H1 (cell line): ENCODE data around the gene HABP4. TPM values are rescaled to one million over a fixed set of nuclear protein-coding genes. Genes with fewer than 3 reads are reported as not detected.
A peak's percentile ranks its signal among the peaks of the same experiment; 100 is the strongest.

Experiments
- CTCF ChIA-PET: fragments of 300-600 bp; sonication (Branson Sonifier 250); formaldehyde crosslinking; loops from one replicate; lab custom pipeline; 2021; ENCODE audit not compliant: partially characterized antibody; lab: Charles Lee
- POLR2A ChIA-PET: fragments of 300-600 bp; sonication (Branson Sonifier 250); formaldehyde crosslinking; loops from one replicate; lab custom pipeline; 2021; ENCODE audit warnings: inconsistent platforms; ENCODE audit not compliant: partially characterized antibody; lab: Charles Lee
- DNase-seq, 2 experiments: peaks; one replicate each; pipeline versions ENCODE4 v3.0.0 to v3.0.0-alpha.2; 2010 to 2022; ENCODE audit warnings: low spot score in 2 of 2, low read depth in 1 of 2, mixed read lengths in 1 of 2
- FAIRE-seq: peaks from 2 replicates; lab custom pipeline; 2011; peaks lifted over from hg19 to GRCh38; lab: Jason Lieb, UNC
- H2AFZ ChIP-seq: 2 replicates; pipeline ENCODE4 v1.8.1; 2012; ENCODE audit warnings: low read length, inconsistent platforms
- H2AK5ac ChIP-seq: 2 replicates; pipeline ENCODE4 v1.6.1; 2013; ENCODE audit warnings: low read depth, low read length
- H2BK120ac ChIP-seq: replicated peaks from 2 replicates; pipeline ENCODE3; 2013; ENCODE audit warnings: low read depth, low read length, inconsistent platforms
- H2BK12ac ChIP-seq: 2 replicates; pipeline ENCODE4 v1.6.1; 2013; ENCODE audit warnings: low read depth, low read length
- H2BK15ac ChIP-seq: 2 replicates; pipeline ENCODE4 v1.6.1; 2013; ENCODE audit warnings: low read length
- H2BK20ac ChIP-seq: 2 replicates; pipeline ENCODE4 v1.6.1; 2013; ENCODE audit warnings: low read length
- H2BK5ac ChIP-seq: 2 replicates; pipeline ENCODE4 v1.6.1; 2013; ENCODE audit warnings: low read depth, low read length
- H3K14ac ChIP-seq: 2 replicates; pipeline ENCODE4 v1.6.1; 2013; ENCODE audit warnings: inconsistent platforms; ENCODE audit not compliant: insufficient read length
- H3K18ac ChIP-seq: 2 replicates; pipeline ENCODE4 v1.6.1; 2013; ENCODE audit warnings: low read length; ENCODE audit errors: extremely low read depth
- H3K23ac ChIP-seq: 2 replicates; pipeline ENCODE4 v1.6.1; 2013; ENCODE audit warnings: inconsistent platforms; ENCODE audit not compliant: insufficient read length
- H3K23me2 ChIP-seq: 2 replicates; pipeline ENCODE4 v1.6.1; 2013; ENCODE audit warnings: low read depth, low read length
- H3K27ac ChIP-seq: 2 replicates; pipeline ENCODE4 v1.6.1; 2011; ENCODE audit warnings: low read depth, low read length, inconsistent platforms
- H3K27me3 ChIP-seq, 4 experiments: replicated peaks in 1 of 4; 1 replicate in 1 of 4; 2 replicates in 3 of 4; pipeline versions ENCODE4 v1.6.1 to v1.8.1; 2011 to 2013; ENCODE audit warnings: low read length in 3 of 4, mild to moderate bottlenecking in 3 of 4, inconsistent platforms in 2 of 4, mixed read lengths in 2 of 4, moderate library complexity in 1 of 4; ENCODE audit not compliant: control insufficient read depth in 3 of 4, insufficient read depth in 3 of 4; ENCODE audit errors: extremely low read depth in 1 of 4
- H3K36me3 ChIP-seq, 4 experiments: 2 replicates each; pipeline versions ENCODE4 v1.6.1 to v1.8.1; 2011 to 2013; ENCODE audit warnings: mild to moderate bottlenecking in 4 of 4, low read length in 3 of 4, moderate library complexity in 2 of 4, control low read depth in 1 of 4, inconsistent platforms in 1 of 4; ENCODE audit not compliant: insufficient read depth in 4 of 4, control insufficient read depth in 2 of 4
- H3K4ac ChIP-seq: replicated peaks from 2 replicates; pipeline ENCODE3; 2013; ENCODE audit warnings: low read length, low read depth, mixed read lengths, inconsistent platforms; ENCODE audit not compliant: insufficient read length
- H3K4me1 ChIP-seq, 4 experiments: replicated peaks in 1 of 4; 1 replicate in 1 of 4; 2 replicates in 3 of 4; pipeline versions ENCODE4 v1.6.1 to v1.8.1; 2011 to 2013; ENCODE audit warnings: low read length in 3 of 4, inconsistent platforms in 2 of 4, mixed read lengths in 1 of 4; ENCODE audit not compliant: insufficient read depth in 4 of 4, control insufficient read depth in 3 of 4
- H3K4me2 ChIP-seq, 2 experiments: 2 replicates each; pipeline versions ENCODE4 v1.6.1 to v1.8.1; 2011 to 2013; ENCODE audit warnings: low read depth in 2 of 2, low read length in 2 of 2, control low read depth in 1 of 2, inconsistent platforms in 1 of 2, mild to moderate bottlenecking in 1 of 2; ENCODE audit not compliant: insufficient read depth in 1 of 2
- H3K4me3 ChIP-seq, 4 experiments: fragments of 200-600, 300-600 bp in 1 of 4; sonication (generic), shearing (Covaris generic), sonication (Bioruptor Twin) in 1 of 4; 2 replicates each; pipeline versions ENCODE4 v1.5.1 to v1.8.1; 2011 to 2016; ENCODE audit warnings: low read length in 4 of 4, low read depth in 3 of 4, control low read depth in 2 of 4, inconsistent platforms in 2 of 4, mild to moderate bottlenecking in 2 of 4, mixed read lengths in 1 of 4, moderate library complexity in 1 of 4; ENCODE audit not compliant: insufficient read depth in 2 of 4; ENCODE audit errors: extremely low read depth in 1 of 4
- H3K56ac ChIP-seq: replicated peaks from 2 replicates; pipeline ENCODE3; 2013; ENCODE audit warnings: low read depth, mild to moderate bottlenecking, mixed read lengths, low read length, inconsistent platforms; ENCODE audit not compliant: insufficient read length
- H3K79me1 ChIP-seq: 2 replicates; pipeline ENCODE4 v1.6.1; 2013; ENCODE audit warnings: low read depth, low read length, control low read depth
- H3K79me2 ChIP-seq, 2 experiments: 2 replicates each; pipeline versions ENCODE4 v1.6.1 to v1.8.1; 2012 to 2013; ENCODE audit warnings: low read length in 2 of 2, mild to moderate bottlenecking in 2 of 2, inconsistent platforms in 1 of 2; ENCODE audit not compliant: insufficient read depth in 2 of 2, control insufficient read depth in 1 of 2
- H3K9ac ChIP-seq, 4 experiments: replicated peaks in 1 of 4; 1 replicate in 1 of 4; 2 replicates in 3 of 4; pipeline versions ENCODE4 v1.6.1 to v1.8.1; 2011 to 2013; ENCODE audit warnings: low read depth in 3 of 4, low read length in 3 of 4, control low read depth in 2 of 4, mild to moderate bottlenecking in 2 of 4, moderate library complexity in 2 of 4, inconsistent platforms in 1 of 4; ENCODE audit errors: extremely low read depth in 1 of 4
- H3K9me3 ChIP-seq, 2 experiments: 2 replicates each; pipeline versions ENCODE4 v1.6.1 to v1.8.1; 2012 to 2013; ENCODE audit warnings: mild to moderate bottlenecking in 2 of 2, moderate library complexity in 2 of 2, control low read depth in 1 of 2, inconsistent platforms in 1 of 2, low read depth in 1 of 2, low read length in 1 of 2, mixed read lengths in 1 of 2; ENCODE audit not compliant: insufficient read depth in 2 of 2
- H4K20me1 ChIP-seq, 2 experiments: replicated peaks in 1 of 2; 2 replicates each; pipeline versions ENCODE3 to v1.8.1; 2011 to 2013; ENCODE audit warnings: inconsistent platforms in 2 of 2, low read length in 2 of 2, mild to moderate bottlenecking in 1 of 2; ENCODE audit not compliant: insufficient read depth in 2 of 2, control insufficient read depth in 1 of 2
- H4K5ac ChIP-seq: 2 replicates; pipeline ENCODE4 v1.6.1; 2013; ENCODE audit warnings: low read length, low read depth, mixed read lengths, inconsistent platforms; ENCODE audit not compliant: insufficient read length
- H4K8ac ChIP-seq: 2 replicates; pipeline ENCODE4 v1.8.0; 2013; ENCODE audit warnings: mild to moderate bottlenecking, moderate library complexity, low read length, inconsistent platforms; ENCODE audit not compliant: insufficient read depth; ENCODE audit errors: extremely low read depth
- H4K91ac ChIP-seq: replicated peaks from 2 replicates; pipeline ENCODE3; 2013; ENCODE audit warnings: low read length, mixed read lengths, inconsistent platforms; ENCODE audit not compliant: insufficient read length
- JUN ChIP-seq: IDR thresholded peaks from 2 replicates; pipeline ENCODE4 v1.6.1; 2011; ENCODE audit warnings: low read depth, mild to moderate bottlenecking, improper control_type of control experiment, low read length
- JUND ChIP-seq: IDR thresholded peaks from 2 replicates; pipeline ENCODE4 v1.6.1; 2011; ENCODE audit warnings: mild to moderate bottlenecking, improper control_type of control experiment, low read length
- KDM4A ChIP-seq: IDR thresholded peaks from one replicate; pipeline ENCODE4 v1.7.1; 2012; ENCODE audit warnings: low read depth, mild to moderate bottlenecking, moderate library complexity, low read length, inconsistent platforms; ENCODE audit not compliant: severe bottlenecking
- POLR2A ChIP-seq, 2 experiments: IDR thresholded peaks; 1 replicate in 1 of 2; 2 replicates in 1 of 2; pipeline ENCODE4 v1.6.1; 2011; ENCODE audit warnings: low read depth in 2 of 2, low read length in 2 of 2, mild to moderate bottlenecking in 2 of 2; ENCODE audit errors: control extremely low read depth in 1 of 2
- POLR2AphosphoS5 ChIP-seq: IDR thresholded peaks from 2 replicates; pipeline ENCODE4 v1.6.1; 2011; ENCODE audit warnings: low read depth, low read length
- RAD21 ChIP-seq, 2 experiments: IDR thresholded peaks in 1 of 2; conservative IDR thresholded peaks in 1 of 2; 2 replicates each; pipeline ENCODE4 v1.6.1; 2011; ENCODE audit warnings: low read depth in 2 of 2, low read length in 2 of 2, improper control_type of control experiment in 1 of 2, inconsistent platforms in 1 of 2, mild to moderate bottlenecking in 1 of 2, moderate library complexity in 1 of 2
- SP1 ChIP-seq: IDR thresholded peaks from 2 replicates; pipeline ENCODE4 v1.6.1; 2011; ENCODE audit warnings: low read depth, low read length
- TBP ChIP-seq: IDR thresholded peaks from 2 replicates; pipeline ENCODE4 v1.6.1; 2011; ENCODE audit warnings: low read depth, low read length, improper control_type of control experiment
- TEAD4 ChIP-seq: IDR thresholded peaks from 2 replicates; pipeline ENCODE4 v1.6.1; 2012; ENCODE audit warnings: low read depth, low read length, inconsistent platforms, mixed read lengths
- USF2 ChIP-seq: IDR thresholded peaks from 2 replicates; pipeline ENCODE4 v1.6.1; 2011; ENCODE audit warnings: low read length, improper control_type of control experiment
- YY1 ChIP-seq: IDR thresholded peaks from 2 replicates; pipeline ENCODE4 v1.6.1; 2011; ENCODE audit warnings: low read depth, mild to moderate bottlenecking, low read length
- WGBS, 2 experiments: shearing (Covaris generic) in 1 of 2; methylation state at CpG; one replicate each; pipeline versions ENCODE4 v1.1.6 to v1.1.7; 2013 to 2015; ENCODE audit warnings: low lambda C conversion rate in 2 of 2, mixed read lengths in 2 of 2, inconsistent platforms in 1 of 2, low coverage in 1 of 2, missing lambda C conversion rate in 1 of 2; ENCODE audit not compliant: insufficient replicate concordance in 2 of 2, insufficient coverage in 1 of 2, insufficient read length in 1 of 2; ENCODE audit errors: extremely low coverage in 1 of 2, missing lambda C conversion rate in 1 of 2; 5-methylcytosine and 5-hydroxymethylcytosine counted together
- polyA plus RNA-seq, 7 experiments: library from polyadenylated mRNA; depleted of rRNA in 3 of 7; stranded (reverse) in 5 of 7; unstranded in 2 of 7; fragments of >200 nt in 5 of 7; fragments of 200-250 nt in 2 of 7; gene quantifications; 1 replicate in 5 of 7; 2 replicates in 1 of 7; 4 replicates in 1 of 7; pipeline versions ENCODE4 v1.2.1 to v1.2.3, GENCODE V29; 2011 to 2013; ENCODE audit warnings: missing spikeins in 2 of 7, mixed read lengths in 2 of 7
- total RNA-seq: library from RNA; stranded (reverse); fragmentation: NEBNext Ultra II Directional; extraction: Animal tissue kit (Norgen Biotek cat#: 25700); gene quantifications from 2 replicates; pipeline ENCODE4 v1.2.1, GENCODE V29; 2021

The HABP4 gene
- total and polyA plus RNA-seq, 2 of the 8 experiments (the other 6 are each of a cell fraction or from before 2014, with no cell fraction given), result 3.3 to 11.2 TPM

GRCh38 chr9:96420468-96421219 lies 29.3 kb upstream of the HABP4 start:
- H2BK120ac ChIP-seq, result no peak overlapping the region
- ChIA-PET POLR2A (interaction anchor here (0.6 to 0.9 kb wide), 3 partner anchors 29 to 1668 kb away, joined by 3 to 4 read pairs (median 3); partner anchors contain the start of gene HABP4), CTCF (no interaction called here)
- H3K4me1 ChIP-seq, result peaks cover 3 to 14% (median 7%) of the 10 kb centered on the region in 4 experiments
- peaks cover 4% of the 10 kb centered on the region; the same call in 1 of the 2 replicates for H3K79me1 ChIP-seq
- H2BK15ac ChIP-seq, result no peak overlapping the region
- no peak overlapping the region for H4K5ac ChIP-seq
- H3K18ac ChIP-seq, result no peak overlapping the region; the same call in 1 of the 2 replicates
- no peaks in the 10 kb centered on the region for H3K9me3 ChIP-seq
- H3K4me3 ChIP-seq, result peak overlapping the region in 1 of 4 experiments; percentile 98; a peak in 1 of 8 replicates
- H4K91ac ChIP-seq, result no peak overlapping the region
- no peak overlapping the region for H2BK20ac ChIP-seq
- peak overlapping the region; percentile 75 to 98; a peak in 3 of 4 replicates for H3K4me2 ChIP-seq
- peak overlapping the region; percentile 66 for H3K27ac ChIP-seq
- no peaks in the 10 kb centered on the region for H3K27me3 ChIP-seq
- peak in 1 of 2 experiments; percentile 70 for DNase-seq
- peak overlapping the region; percentile 76 for H2BK5ac ChIP-seq
- H3K14ac ChIP-seq, result no peak overlapping the region
- no peak overlapping the region for H3K56ac ChIP-seq
- no peak overlapping the region for H3K4ac ChIP-seq
- FAIRE-seq, result peak; percentile 19
- H3K23ac ChIP-seq, result no peak overlapping the region
- peaks cover 2 to 15% of the 10 kb centered on the region in 2 experiments; a peak in 2 of 4 replicates for H3K79me2 ChIP-seq
- H3K23me2 ChIP-seq, result peaks cover 12% of the 10 kb centered on the region
- H2AK5ac ChIP-seq, result no peak overlapping the region
- WGBS, 2 experiments, result 47% methylated on average over 6 of the region's 6 CpGs; no CpG with 5 or more reads in 1 of the 2 experiments
- H3K9ac ChIP-seq, result peak overlapping the region in 2 of 4 experiments; percentile 3 to 16; a peak in 1 of 7 replicates
- peak overlapping the region; percentile 91; the same call in 1 of the 2 replicates for H2BK12ac ChIP-seq
- H2AFZ ChIP-seq, result no peak overlapping the region
- H4K8ac ChIP-seq, result no peak overlapping the region
- H4K20me1 ChIP-seq, result peaks cover 2 to 6% of the 10 kb centered on the region in 2 experiments
- H3K36me3 ChIP-seq, result no peaks in the 10 kb centered on the region
- TF ChIP-seq YY1, result peak; percentile 36; the same call in 1 of the 2 replicates
- TF ChIP-seq SP1, result peak; percentile 79; the same call in 1 of the 2 replicates
- TF ChIP-seq KDM4A, result no peak
- peak in 1 of 2 experiments; percentile 26; a peak in 2 of 3 replicates for TF ChIP-seq POLR2A (IDR thresholded peaks at IDR 0.05; ENCODE audit: control extremely low read depth in 1 of 2, low read depth in 2 of 2, low read length in 2 of 2)
- 0 out of 2 replicates have a peak, but pooled peaks have one; percentile 30 for TF ChIP-seq JUN
- TF ChIP-seq USF2, result no peak
- TF ChIP-seq POLR2AphosphoS5, result peak; percentile 48
- TF ChIP-seq JUND, result peak; percentile 54; the same call in 1 of the 2 replicates
- 0 out of 2 replicates have a peak, but pooled peaks have one; percentile 29 for TF ChIP-seq TBP
- TF ChIP-seq TEAD4, result peak; percentile 97
- no peak for TF ChIP-seq RAD21 (IDR thresholded peaks at IDR 0.05 in 1 of 2, conservative IDR thresholded peaks at IDR 0.05 in 1 of 2; ENCODE audit: low read depth in 2 of 2, low read length in 2 of 2)
